Measurements from ENCODE around the gene CCKAR. TPM values are rescaled to one million over a fixed set of nuclear protein-coding genes. Genes with fewer than 3 reads are reported as not detected.

Gene CCKAR
- total and polyA plus RNA-seq, 11 donors, result 0.20 TPM; not detected in 10

- ATAC-seq (no peak), DNase-seq (no peak)
- TF ChIP-seq CTCF (IDR thresholded peaks at IDR 0.05), result no peak
- TF ChIP-seq POLR2A (IDR thresholded peaks at IDR 0.05), result no peak
- no peak overlapping the region for H3K27ac ChIP-seq
- H3K4me1 ChIP-seq, result no peaks in the 10 kb centered on the region
- WGBS, 4 donors, result 76 to 89% (median 83%) methylated on average over 7 to 8 of the region's 8 CpGs
- intact Hi-C loops (cut with DNase I), result no loop called here
- no peak overlapping the region for H3K4me3 ChIP-seq
- H3K9me3 ChIP-seq, result peaks cover 0 to 8% (median 0%) of the 10 kb centered on the region in 12 donors
- H3K27me3 ChIP-seq, result no peaks in the 10 kb centered on the region
- no peaks in the 10 kb centered on the region for H3K36me3 ChIP-seq
Measured at GRCh38 chr4:26447378-26447777, 42.9 kb downstream of the CCKAR start.

- Histone ChIP-seq H3K27me3 (no peaks in the 10 kb centered on the region), H3K9me3 (peaks cover 0 to 8% (median 0%) of the 10 kb centered on the region in 12 donors), H3K4me3 (no peak overlapping the region), H3K27ac (no peak overlapping the region), H3K36me3 (peaks cover 0 to 17% (median 0%) of the 10 kb centered on the region in 9 donors), H3K4me1 (peaks cover 0 to 10% (median 0%) of the 10 kb centered on the region in 12 donors)
- 95 to 98% (median 97%) methylated on average over 5 of the region's 5 CpGs for WGBS, 4 donors
- no peak for DNase-seq
- TF ChIP-seq POLR2A (IDR thresholded peaks at IDR 0.05) (no peak), CTCF (IDR thresholded peaks at IDR 0.05) (no peak)
- no peak for ATAC-seq
- intact Hi-C loops (cut with DNase I), result no loop called here
Measured at GRCh38 chr4:26441771-26442170, 48.5 kb downstream of the CCKAR start.

- peaks cover 0 to 24% (median 4%) of the 10 kb centered on the region in 9 donors for H3K36me3 ChIP-seq
- peaks cover 0 to 10% (median 0%) of the 10 kb centered on the region in 12 donors for H3K4me1 ChIP-seq
- H3K9me3 ChIP-seq, result peaks cover 0 to 8% (median 0%) of the 10 kb centered on the region in 12 donors
- H3K27ac ChIP-seq, result no peak overlapping the region
- H3K4me3 ChIP-seq, result no peak overlapping the region
- no peak for DNase-seq
- ATAC-seq, result peak in 2 of 4 donors; percentile 23 to 47
- intact Hi-C loops (cut with DNase I), result no loop called here
- H3K27me3 ChIP-seq, result no peaks in the 10 kb centered on the region
- WGBS, 4 donors, result 62 to 70% (median 65%) methylated on average over 7 of the region's 7 CpGs
- no peak for TF ChIP-seq POLR2A (IDR thresholded peaks at IDR 0.05)
- TF ChIP-seq CTCF (IDR thresholded peaks at IDR 0.05), result no peak
Measured at GRCh38 chr4:26441102-26441501, 49.2 kb downstream of the CCKAR start.

GRCh38 chr4:26434030-26434639, 56.1 kb downstream of the CCKAR start:
- 59 to 76% (median 72%) methylated on average over 2 of the region's 2 CpGs for WGBS, 4 donors
- no peaks in the 10 kb centered on the region for H3K27me3 ChIP-seq
- intact Hi-C loops (cut with DNase I), result no loop called here
- ATAC-seq (peak in 1 of 4 donors; percentile 54), DNase-seq (no peak)
- no peaks in the 10 kb centered on the region for H3K9me3 ChIP-seq
- no peak overlapping the region for H3K4me3 ChIP-seq
- TF ChIP-seq CTCF (IDR thresholded peaks at IDR 0.05), result no peak
- TF ChIP-seq POLR2A (IDR thresholded peaks at IDR 0.05), result no peak
- no peak overlapping the region for H3K27ac ChIP-seq
- peaks cover 0 to 11% (median 0%) of the 10 kb centered on the region in 12 donors for H3K4me1 ChIP-seq
- peaks cover 0 to 77% (median 47%) of the 10 kb centered on the region in 9 donors for H3K36me3 ChIP-seq

All from heart left ventricle (tissue), 16 donors.